ENCODE results near the gene CHRNG. TPM values are rescaled to one million over a fixed set of nuclear protein-coding genes. Genes with fewer than 3 reads are reported as not detected.

CHRNG gene
- total RNA-seq, 1 donor, result not detected

- no peak overlapping the region for H3K4me3 ChIP-seq (ENCODE audit: low read depth, low read length)
- TF ChIP-seq CTCF (IDR thresholded peaks at IDR 0.05; ENCODE audit: insufficient read depth, low read length), result no peak
- DNase-seq (ENCODE audit: low read depth), result no peak
These were observed 38.1 kb upstream of the CHRNG start for GRCh38 chr2:232501331-232501771.

- DNase-seq (ENCODE audit: low read depth), result no peak
- no peak overlapping the region for H3K4me3 ChIP-seq (ENCODE audit: low read depth, low read length)
- TF ChIP-seq CTCF (IDR thresholded peaks at IDR 0.05; ENCODE audit: insufficient read depth, low read length), result no peak
These were observed 37.6 kb upstream of the CHRNG start for GRCh38 chr2:232501794-232502390.

GRCh38 chr2:232502511-232502910 lies 37.0 kb upstream of the CHRNG start:
- no peak overlapping the region for H3K4me3 ChIP-seq (ENCODE audit: low read depth, low read length)
- DNase-seq (ENCODE audit: low read depth), result peak; percentile 2
- no peak for TF ChIP-seq CTCF (IDR thresholded peaks at IDR 0.05; ENCODE audit: insufficient read depth, low read length)

- no peak overlapping the region for H3K4me3 ChIP-seq (ENCODE audit: low read depth, low read length)
- DNase-seq (ENCODE audit: low read depth), result peak; percentile 24
- TF ChIP-seq CTCF (IDR thresholded peaks at IDR 0.05; ENCODE audit: insufficient read depth, low read length), result no peak
These were observed 36.3 kb upstream of the CHRNG start for GRCh38 chr2:232502911-232503808.

GRCh38 chr2:232503809-232504323 lies 35.6 kb upstream of the CHRNG start:
- DNase-seq (ENCODE audit: low read depth), result no peak
- no peak for TF ChIP-seq CTCF (IDR thresholded peaks at IDR 0.05; ENCODE audit: insufficient read depth, low read length)
- H3K4me3 ChIP-seq (ENCODE audit: low read depth, low read length), result no peak overlapping the region

- no peak overlapping the region for H3K4me3 ChIP-seq (ENCODE audit: low read depth, low read length)
- no peak for DNase-seq (ENCODE audit: low read depth)
- no peak for TF ChIP-seq CTCF (IDR thresholded peaks at IDR 0.05; ENCODE audit: insufficient read depth, low read length)
These were observed 35.1 kb upstream of the CHRNG start for GRCh38 chr2:232504438-232504837.
